SH-SY5Y (cell line): ENCODE results near the gene LDAH.

Experiments used
- GATA2 ChIP-seq: IDR thresholded peaks from 2 replicates; pipeline ENCODE4 v1.6.1; 2011; ENCODE audit warnings: mild to moderate bottlenecking, low read depth, low read length
- GATA3 ChIP-seq: IDR thresholded peaks from 2 replicates; pipeline ENCODE4 v1.6.1; 2011; ENCODE audit warnings: low read depth, mild to moderate bottlenecking, low read length, moderate library complexity

GRCh38 chr2:20647211-20647610 lies 175.7 kb downstream of the LDAH start:
- TF ChIP-seq GATA2 (no peak), GATA3 (no peak)
